Left ventricle myocardium inferior (tissue), 1 donor: ENCODE data around the gene IGFBP6. TPM values are rescaled to one million over a fixed set of nuclear protein-coding genes. Genes with fewer than 3 reads are reported as not detected.

Experiments
- DNase-seq: peaks from one replicate; pipeline ENCODE4 v3.0.0-alpha.2; 2020
- H3K27ac ChIP-seq: fragments of 200-600 bp; replicated peaks from 2 replicates; pipeline ENCODE4 v1.8.0; 2021
- H3K27me3 ChIP-seq: fragments of 200-600 bp; 2 replicates; pipeline ENCODE4 v1.8.0; 2021; ENCODE audit warnings: low read depth
- H3K36me3 ChIP-seq: fragments of 200-600 bp; 2 replicates; pipeline ENCODE4 v1.8.0; 2021
- H3K4me1 ChIP-seq: fragments of 200-600 bp; 2 replicates; pipeline ENCODE4 v1.8.0; 2021
- H3K4me3 ChIP-seq: fragments of 200-600 bp; 2 replicates; pipeline ENCODE4 v1.8.0; 2021; ENCODE audit warnings: mild to moderate bottlenecking, moderate library complexity
- H3K9me3 ChIP-seq: fragments of 200-600 bp; replicated peaks from 2 replicates; pipeline ENCODE4 v1.8.0; 2021
- intact Hi-C: fragments of 100-400 bp; cut with micrococcal nuclease; formaldehyde crosslinking; loops from one replicate; pipeline ENCODE4 v1.11.0; 2022
- microRNA-seq: library from miRNA; unstranded; fragments of <30 nt; microRNA quantifications from one replicate; pipeline ENCODE4 v1.2.0, GENCODE V29; 2020
- total RNA-seq: library from RNA; stranded (reverse); fragmentation: NEBNext Ultra II Directional; extraction: Animal tissue kit (Norgen Biotek cat#: 25700); gene quantifications from one replicate; pipeline ENCODE4 v1.2.1, GENCODE V29; 2021
- TF ChIP-seq, protein P1 (sequence below): fragments of 200-600 bp; IDR thresholded peaks from 2 replicates; pipeline ENCODE4 v1.8.0; 2021; ENCODE audit warnings: antibody characterized with exemption, mild to moderate bottlenecking, borderline replicate concordance
- donor health status: DM: no; HTN: yes; CAD: no; lungs with severe emphysema.

Gene IGFBP6
- total RNA-seq, 1 donor from 2014 or later = 53.0 TPM

DNA sequence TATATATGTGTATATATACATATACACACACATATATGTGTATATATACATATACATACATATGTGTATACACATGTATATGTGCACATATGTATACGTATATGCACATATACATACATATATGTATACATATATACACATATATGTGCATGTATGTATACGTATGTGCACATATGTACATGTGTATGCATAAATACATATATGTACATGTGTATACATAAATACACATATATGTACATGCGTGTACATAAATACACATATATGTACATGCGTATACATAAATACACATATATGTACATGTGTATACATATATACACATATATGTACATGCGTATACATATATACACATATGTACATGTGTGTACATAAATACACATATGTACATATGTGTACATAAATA lies 49.7 kb downstream of the IGFBP6 start:
- H3K27ac ChIP-seq = no peak overlapping the region
- TF ChIP-seq, protein P1, sequence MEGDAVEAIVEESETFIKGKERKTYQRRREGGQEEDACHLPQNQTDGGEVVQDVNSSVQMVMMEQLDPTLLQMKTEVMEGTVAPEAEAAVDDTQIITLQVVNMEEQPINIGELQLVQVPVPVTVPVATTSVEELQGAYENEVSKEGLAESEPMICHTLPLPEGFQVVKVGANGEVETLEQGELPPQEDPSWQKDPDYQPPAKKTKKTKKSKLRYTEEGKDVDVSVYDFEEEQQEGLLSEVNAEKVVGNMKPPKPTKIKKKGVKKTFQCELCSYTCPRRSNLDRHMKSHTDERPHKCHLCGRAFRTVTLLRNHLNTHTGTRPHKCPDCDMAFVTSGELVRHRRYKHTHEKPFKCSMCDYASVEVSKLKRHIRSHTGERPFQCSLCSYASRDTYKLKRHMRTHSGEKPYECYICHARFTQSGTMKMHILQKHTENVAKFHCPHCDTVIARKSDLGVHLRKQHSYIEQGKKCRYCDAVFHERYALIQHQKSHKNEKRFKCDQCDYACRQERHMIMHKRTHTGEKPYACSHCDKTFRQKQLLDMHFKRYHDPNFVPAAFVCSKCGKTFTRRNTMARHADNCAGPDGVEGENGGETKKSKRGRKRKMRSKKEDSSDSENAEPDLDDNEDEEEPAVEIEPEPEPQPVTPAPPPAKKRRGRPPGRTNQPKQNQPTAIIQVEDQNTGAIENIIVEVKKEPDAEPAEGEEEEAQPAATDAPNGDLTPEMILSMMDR = no peak
- no peaks in the 10 kb centered on the region for H3K9me3 ChIP-seq
- H3K36me3 ChIP-seq = no peaks in the 10 kb centered on the region
- intact Hi-C loops = no loop called here
- H3K27me3 ChIP-seq = no peaks in the 10 kb centered on the region
- no peak overlapping the region for H3K4me3 ChIP-seq
- no peak for DNase-seq
- H3K4me1 ChIP-seq = no peaks in the 10 kb centered on the region

DNA sequence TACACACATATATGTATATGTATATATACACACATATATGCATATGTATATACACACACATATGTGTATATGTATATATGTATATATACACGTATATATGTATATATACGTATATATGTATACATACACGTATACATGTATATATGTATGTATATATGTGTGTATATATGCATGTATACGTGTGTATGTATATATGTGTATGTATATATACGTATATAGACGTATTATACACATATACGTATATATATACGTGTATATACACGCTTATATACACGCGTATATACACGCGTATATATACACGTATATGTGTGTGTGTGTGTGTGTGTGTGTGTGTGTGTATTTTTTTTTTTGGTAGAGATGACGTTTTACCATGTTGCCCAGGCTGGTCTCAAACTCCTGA lies 50.2 kb downstream of the IGFBP6 start:
- Histone ChIP-seq H3K9me3 (no peaks in the 10 kb centered on the region), H3K27me3 (no peaks in the 10 kb centered on the region), H3K4me3 (no peak overlapping the region), H3K36me3 (no peaks in the 10 kb centered on the region), H3K27ac (no peak overlapping the region), H3K4me1 (no peaks in the 10 kb centered on the region)
- intact Hi-C loops = no loop called here
- TF ChIP-seq, protein P1 = no peak
- DNase-seq = no peak

DNA sequence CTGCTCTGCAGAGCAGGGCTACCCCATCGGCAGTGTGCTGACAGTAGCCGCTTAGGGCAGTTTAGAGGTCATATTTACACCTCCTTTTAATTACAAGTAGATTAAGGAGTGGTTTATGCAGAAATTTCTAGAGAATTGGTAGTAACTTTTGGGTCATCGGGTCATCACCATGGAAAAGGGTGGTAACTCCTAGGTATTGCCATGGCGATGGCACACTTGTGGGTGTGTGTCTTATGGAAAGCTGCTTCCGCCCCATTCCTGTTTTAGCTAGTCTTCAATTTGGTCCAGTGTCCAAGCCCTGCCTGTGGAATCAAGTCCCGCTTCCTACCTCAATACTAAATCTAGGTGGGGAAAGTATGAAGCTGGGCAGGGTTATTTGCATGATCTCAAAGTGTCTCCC lies 53.6 kb downstream of the IGFBP6 start:
- Histone ChIP-seq H3K4me1 (peaks cover 6% of the 10 kb centered on the region), H3K27ac (no peak overlapping the region), H3K9me3 (no peaks in the 10 kb centered on the region), H3K4me3 (no peak overlapping the region), H3K36me3 (no peaks in the 10 kb centered on the region), H3K27me3 (no peaks in the 10 kb centered on the region)
- DNase-seq = no peak
- intact Hi-C loops = no loop called here
- TF ChIP-seq, protein P1 = no peak

Small RNAs within 50 kb of the gene (microRNA-seq; reads per million reads assigned to microRNA genes)
- not detected for gene MIR6757

Other genes starting within 250 kb of the IGFBP6 start
- gene KRT78, start 248.7 kb upstream of the IGFBP6 start, total RNA-seq = not detected
- gene KRT8, start 192.6 kb upstream of the IGFBP6 start, total RNA-seq = 63.4 TPM
- gene KRT18, start 148.5 kb upstream of the IGFBP6 start, total RNA-seq = 3.7 TPM
- gene EIF4B, start 91.2 kb upstream of the IGFBP6 start, total RNA-seq = 390 TPM
- 109 TPM for gene TNS2, start 47.6 kb upstream of the IGFBP6 start, total RNA-seq
- gene SPRYD3, start 18.3 kb upstream of the IGFBP6 start, total RNA-seq = 49.1 TPM
- gene SOAT2, start 5.8 kb downstream of the IGFBP6 start, total RNA-seq = not detected
- 26.5 TPM for gene ZNF740, start 83.1 kb downstream of the IGFBP6 start, total RNA-seq
- gene CSAD, start 83.3 kb downstream of the IGFBP6 start, total RNA-seq = 12.2 TPM
- gene ITGB7, start 109.6 kb downstream of the IGFBP6 start, total RNA-seq = 1.1 TPM
- 14.9 TPM for gene RARG, start 134.5 kb downstream of the IGFBP6 start, total RNA-seq
- gene ESPL1, start 170.6 kb downstream of the IGFBP6 start, total RNA-seq = 0.36 TPM
- 399 TPM for gene PFDN5, start 197.9 kb downstream of the IGFBP6 start, total RNA-seq
- gene MYG1, start 202.0 kb downstream of the IGFBP6 start, total RNA-seq = 34.8 TPM
- gene AAAS, start 223.9 kb downstream of the IGFBP6 start, total RNA-seq = 45.1 TPM
- gene SP7, start 238.7 kb downstream of the IGFBP6 start, total RNA-seq = not detected